Natural killer cell (primary cell): ENCODE data around the gene TMEM120B. TPM values are rescaled to one million over a fixed set of nuclear protein-coding genes. Genes with fewer than 3 reads are reported as not detected.
"Not testable (repeated sequence)": the region's sequence is repeated elsewhere in the genome, so short reads cannot be mapped to it uniquely, and the experiment has no call there.

Source experiments
- ATAC-seq, 3 donors: fragments of 150-1000 bp in 2 of 3; fragments of 200-7000 bp in 1 of 3; cut with Tn5 transposase; 1 replicate in 1 of 3; 2 replicates in 2 of 3; pipeline ENCODE4 v1.10.0; 2021; ENCODE audit warnings: mild to moderate bottlenecking in 2 of 3, moderate library complexity in 2 of 3
- DNase-seq, 2 donors: peaks; one replicate each; pipeline versions ENCODE4 v3.0.0 to v3.0.0-alpha.2; 2013 to 2021; ENCODE audit warnings: mixed read lengths in 1 of 2
- H3K27ac ChIP-seq: one replicate; pipeline ENCODE4 v1.5.1; 2013; ENCODE audit warnings: mild to moderate bottlenecking, low read length
- H3K27me3 ChIP-seq: one replicate; pipeline ENCODE4 v1.6.1; 2013; ENCODE audit warnings: low read length; ENCODE audit not compliant: control insufficient read depth, insufficient read depth
- H3K36me3 ChIP-seq: one replicate; pipeline ENCODE4 v1.6.1; 2013; ENCODE audit warnings: low read length; ENCODE audit not compliant: control insufficient read depth, insufficient read depth
- H3K4me1 ChIP-seq: one replicate; pipeline ENCODE4 v1.6.1; 2013; ENCODE audit warnings: low read length; ENCODE audit not compliant: control insufficient read depth, insufficient read depth
- H3K4me3 ChIP-seq: one replicate; pipeline ENCODE4 v1.5.1; 2013; ENCODE audit warnings: low read length
- H3K9me3 ChIP-seq: one replicate; pipeline ENCODE4 v1.6.1; 2013; ENCODE audit warnings: low read length; ENCODE audit not compliant: control insufficient read depth, insufficient read depth
- H3K27ac Mint-ChIP-seq, 2 donors: one replicate each; pipeline ENCODE4 v1.8.0; 2022; ENCODE audit warnings: mild to moderate bottlenecking in 2 of 2, mixed read lengths in 2 of 2, moderate library complexity in 1 of 2
- H3K27me3 Mint-ChIP-seq, 2 donors: one replicate each; pipeline ENCODE4 v1.8.0; 2022; ENCODE audit warnings: low read depth in 2 of 2, mixed read lengths in 2 of 2
- H3K36me3 Mint-ChIP-seq: one replicate; pipeline ENCODE4 v1.8.0; 2022; ENCODE audit warnings: mixed read lengths
- H3K4me1 Mint-ChIP-seq, 2 donors: one replicate each; pipeline ENCODE4 v1.8.0; 2022; ENCODE audit warnings: mixed read lengths in 2 of 2
- H3K4me3 Mint-ChIP-seq: one replicate; pipeline ENCODE4 v1.8.0; 2022; ENCODE audit warnings: mild to moderate bottlenecking, moderate library complexity, mixed read lengths
- H3K9me3 Mint-ChIP-seq, 2 donors: one replicate each; pipeline ENCODE4 v1.8.0; 2022; ENCODE audit warnings: mixed read lengths in 2 of 2
- WGBS: methylation state at CpG from one replicate; pipeline ENCODE4 v1.1.7; 2013; ENCODE audit warnings: missing lambda C conversion rate; ENCODE audit not compliant: insufficient coverage; 5-methylcytosine and 5-hydroxymethylcytosine counted together
- intact Hi-C: fragments of 100-400 bp; cut with micrococcal nuclease; formaldehyde crosslinking; loops from one replicate; pipeline ENCODE4 v1.14.2; 2022
- total RNA-seq, 4 donors: library from RNA; stranded (reverse); fragments of 120-200 nt in 1 of 4; gene quantifications; one replicate each; pipeline versions ENCODE4 v1.2.3 to v1.2.4, GENCODE V29; 2013 to 2022
- TF ChIP-seq, protein P1 (sequence below): fragments of 200-600 bp; IDR thresholded peaks from one replicate; pipeline ENCODE4 v1.8.0; 2022; ENCODE audit warnings: antibody characterized with exemption

TMEM120B gene
- total RNA-seq, 3 donors from 2014 or later (not counting 1 experiment from before 2014, with no cell fraction given), result 6.3 to 8.4 (median 7.9) TPM

GRCh38 chr12:121789233-121789781 is 76.8 kb downstream of the TMEM120B start:
- H3K4me3 Mint-ChIP-seq, result peak overlapping the region; percentile 95
- H3K4me3 ChIP-seq, result peak overlapping the region; percentile 48
- DNase-seq, result peak; percentile 70 to 82
- H3K27ac ChIP-seq, result peak overlapping the region; percentile 98
- H3K36me3 Mint-ChIP-seq, result no peaks in the 10 kb centered on the region
- no peaks in the 10 kb centered on the region for H3K9me3 Mint-ChIP-seq
- H3K27ac Mint-ChIP-seq, result peak overlapping the region; percentile 100
- H3K27me3 ChIP-seq, result no peaks in the 10 kb centered on the region
- peaks cover 90% of the 10 kb centered on the region for H3K4me1 ChIP-seq
- H3K4me1 Mint-ChIP-seq, result peaks cover 65 to 83% of the 10 kb centered on the region in 2 donors
- intact Hi-C loops, result loop anchor here (2.0 to 5.0 kb wide), 3 partner anchors 13 to 232 kb away; partner anchors contain the start of gene ORAI1
- no peaks in the 10 kb centered on the region for H3K9me3 ChIP-seq
- peak; percentile 18 to 48 (median 23) for ATAC-seq
- no peaks in the 10 kb centered on the region for H3K27me3 Mint-ChIP-seq
- WGBS, result 0% methylated on average over 13 of the region's 13 CpGs
- TF ChIP-seq, protein P1, sequence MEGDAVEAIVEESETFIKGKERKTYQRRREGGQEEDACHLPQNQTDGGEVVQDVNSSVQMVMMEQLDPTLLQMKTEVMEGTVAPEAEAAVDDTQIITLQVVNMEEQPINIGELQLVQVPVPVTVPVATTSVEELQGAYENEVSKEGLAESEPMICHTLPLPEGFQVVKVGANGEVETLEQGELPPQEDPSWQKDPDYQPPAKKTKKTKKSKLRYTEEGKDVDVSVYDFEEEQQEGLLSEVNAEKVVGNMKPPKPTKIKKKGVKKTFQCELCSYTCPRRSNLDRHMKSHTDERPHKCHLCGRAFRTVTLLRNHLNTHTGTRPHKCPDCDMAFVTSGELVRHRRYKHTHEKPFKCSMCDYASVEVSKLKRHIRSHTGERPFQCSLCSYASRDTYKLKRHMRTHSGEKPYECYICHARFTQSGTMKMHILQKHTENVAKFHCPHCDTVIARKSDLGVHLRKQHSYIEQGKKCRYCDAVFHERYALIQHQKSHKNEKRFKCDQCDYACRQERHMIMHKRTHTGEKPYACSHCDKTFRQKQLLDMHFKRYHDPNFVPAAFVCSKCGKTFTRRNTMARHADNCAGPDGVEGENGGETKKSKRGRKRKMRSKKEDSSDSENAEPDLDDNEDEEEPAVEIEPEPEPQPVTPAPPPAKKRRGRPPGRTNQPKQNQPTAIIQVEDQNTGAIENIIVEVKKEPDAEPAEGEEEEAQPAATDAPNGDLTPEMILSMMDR, result no peak
- H3K36me3 ChIP-seq, result peaks cover 14% of the 10 kb centered on the region

GRCh38 chr12:121789800-121790728 is 77.5 kb downstream of the TMEM120B start:
- no peaks in the 10 kb centered on the region for H3K27me3 Mint-ChIP-seq
- Histone ChIP-seq H3K36me3 (peaks cover 10% of the 10 kb centered on the region), H3K27me3 (no peaks in the 10 kb centered on the region), H3K4me3 (peak overlapping the region; percentile 48), H3K27ac (peak overlapping the region; percentile 98), H3K4me1 (peaks cover 90% of the 10 kb centered on the region), H3K9me3 (no peaks in the 10 kb centered on the region)
- peak; percentile 91 to 97 for DNase-seq
- H3K4me1 Mint-ChIP-seq, result peaks cover 65 to 84% of the 10 kb centered on the region in 2 donors
- WGBS, result 14% methylated on average over 28 of the region's 28 CpGs
- no peaks in the 10 kb centered on the region for H3K36me3 Mint-ChIP-seq
- intact Hi-C loops, result loop anchor here (1.0 to 5.0 kb wide), 5 partner anchors 8 to 233 kb away; partner anchors contain the start of genes ORAI1 and TMEM120B
- no peaks in the 10 kb centered on the region for H3K9me3 Mint-ChIP-seq
- TF ChIP-seq, protein P1, result no peak
- peak overlapping the region; percentile 95 for H3K4me3 Mint-ChIP-seq
- peak; percentile 57 to 83 (median 70) for ATAC-seq
- peak overlapping the region; percentile 100 for H3K27ac Mint-ChIP-seq

GRCh38 chr12:121790785-121791184 is 78.2 kb downstream of the TMEM120B start:
- intact Hi-C loops, result loop anchor here (1.0 to 5.0 kb wide), 2 partner anchors 8 to 78 kb away; partner anchors contain the start of gene TMEM120B
- H3K9me3 Mint-ChIP-seq, H3K27me3 Mint-ChIP-seq, H3K9me3 ChIP-seq, ATAC-seq, H3K36me3 Mint-ChIP-seq, H3K27me3 ChIP-seq, DNase-seq: not testable (repeated sequence)
- Histone ChIP-seq H3K4me3 (peak overlapping the region; percentile 24), H3K36me3 (peaks cover 14% of the 10 kb centered on the region), H3K4me1 (peaks cover 87% of the 10 kb centered on the region), H3K27ac (peak overlapping the region; percentile 98)
- 74% methylated on average over 8 of the region's 8 CpGs for WGBS
- Mint-ChIP-seq H3K4me3 (peak overlapping the region; percentile 95), H3K4me1 (peaks cover 67 to 84% of the 10 kb centered on the region in 2 donors), H3K27ac (peak overlapping the region; percentile 100)
